BE2C (cell line): Measurements from ENCODE around the gene CLSTN3.

Experiments used
- DNase-seq: peaks from one replicate; pipeline ENCODE4 v3.0.0-alpha.2; 2020
- H3K27me3 ChIP-seq: fragments of 250-450 bp; sonication (Bioruptor Pico); 2 replicates; pipeline ENCODE4 v1.5.1; 2020; ENCODE audit warnings: mild to moderate bottlenecking
- H3K36me3 ChIP-seq: fragments of 250-450 bp; sonication (Bioruptor Pico); 2 replicates; pipeline ENCODE4 v1.5.1; 2020; ENCODE audit warnings: mild to moderate bottlenecking
- H3K4me1 ChIP-seq: fragments of 250-450 bp; sonication (Bioruptor Pico); 2 replicates; pipeline ENCODE4 v1.5.1; 2020
- H3K4me3 ChIP-seq: 2 replicates; pipeline ENCODE4 v1.5.1; 2011; ENCODE audit warnings: low read depth, low read length
- H3K9me3 ChIP-seq: fragments of 250-450 bp; sonication (Bioruptor Pico); 2 replicates; pipeline ENCODE4 v1.5.1; 2020
- TF ChIP-seq, protein P1 (sequence below): IDR thresholded peaks from 2 replicates; pipeline ENCODE4 v1.5.1; 2012; ENCODE audit warnings: mild to moderate bottlenecking, low read depth, low read length

Gene CLSTN3

DNA sequence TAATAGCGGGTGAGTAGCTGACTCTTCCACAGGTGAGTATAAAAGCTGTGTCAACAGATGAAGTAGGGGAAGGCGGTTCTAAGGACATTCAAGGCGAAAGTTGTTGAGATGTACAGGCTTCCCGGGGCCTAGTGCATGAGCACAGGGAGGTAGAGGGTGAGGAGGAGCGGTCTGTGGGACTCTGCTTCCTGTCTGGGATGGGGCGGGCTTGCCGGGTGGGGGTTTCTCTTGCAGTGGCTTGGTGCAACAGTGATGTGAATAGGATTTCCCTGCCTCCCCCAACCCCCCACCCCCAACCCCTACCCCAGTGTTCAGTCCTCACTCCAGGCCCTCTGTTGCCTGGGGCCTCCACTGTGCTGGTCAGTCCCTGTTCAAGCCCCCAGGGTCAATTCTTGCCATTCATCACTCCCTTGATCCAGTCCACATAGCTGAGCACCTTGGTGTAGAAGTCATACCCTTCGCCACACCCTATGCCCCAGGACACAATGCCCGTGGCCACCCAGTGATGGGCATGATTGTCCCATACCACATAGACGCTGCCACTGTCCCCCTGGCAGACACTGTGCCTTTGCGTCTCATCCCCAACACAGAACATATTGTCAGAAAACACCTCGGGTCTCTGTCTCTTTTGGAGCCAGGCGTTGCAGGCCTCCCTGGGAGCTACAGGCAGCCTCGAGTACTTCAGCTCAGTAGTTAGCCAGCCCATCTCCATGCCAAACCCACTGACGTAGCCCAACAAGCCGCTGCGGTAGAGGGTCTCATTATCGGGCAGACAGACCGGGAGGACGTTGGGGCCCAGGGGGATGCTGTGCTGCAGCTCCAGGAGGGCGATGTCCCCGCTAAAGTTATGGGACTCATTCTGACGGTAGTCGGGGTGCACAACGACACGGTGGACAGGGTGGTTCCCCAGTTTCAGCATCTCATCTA lies 33.9 kb upstream of the CLSTN3 start:
- H3K27me3 ChIP-seq: peaks cover 31% of the 10 kb centered on the region
- TF ChIP-seq, protein P1, sequence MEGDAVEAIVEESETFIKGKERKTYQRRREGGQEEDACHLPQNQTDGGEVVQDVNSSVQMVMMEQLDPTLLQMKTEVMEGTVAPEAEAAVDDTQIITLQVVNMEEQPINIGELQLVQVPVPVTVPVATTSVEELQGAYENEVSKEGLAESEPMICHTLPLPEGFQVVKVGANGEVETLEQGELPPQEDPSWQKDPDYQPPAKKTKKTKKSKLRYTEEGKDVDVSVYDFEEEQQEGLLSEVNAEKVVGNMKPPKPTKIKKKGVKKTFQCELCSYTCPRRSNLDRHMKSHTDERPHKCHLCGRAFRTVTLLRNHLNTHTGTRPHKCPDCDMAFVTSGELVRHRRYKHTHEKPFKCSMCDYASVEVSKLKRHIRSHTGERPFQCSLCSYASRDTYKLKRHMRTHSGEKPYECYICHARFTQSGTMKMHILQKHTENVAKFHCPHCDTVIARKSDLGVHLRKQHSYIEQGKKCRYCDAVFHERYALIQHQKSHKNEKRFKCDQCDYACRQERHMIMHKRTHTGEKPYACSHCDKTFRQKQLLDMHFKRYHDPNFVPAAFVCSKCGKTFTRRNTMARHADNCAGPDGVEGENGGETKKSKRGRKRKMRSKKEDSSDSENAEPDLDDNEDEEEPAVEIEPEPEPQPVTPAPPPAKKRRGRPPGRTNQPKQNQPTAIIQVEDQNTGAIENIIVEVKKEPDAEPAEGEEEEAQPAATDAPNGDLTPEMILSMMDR: no peak
- H3K4me1 ChIP-seq: no peaks in the 10 kb centered on the region
- no peaks in the 10 kb centered on the region for H3K9me3 ChIP-seq
- DNase-seq: no peak
- H3K36me3 ChIP-seq: no peaks in the 10 kb centered on the region
- H3K4me3 ChIP-seq: no peak overlapping the region

DNA sequence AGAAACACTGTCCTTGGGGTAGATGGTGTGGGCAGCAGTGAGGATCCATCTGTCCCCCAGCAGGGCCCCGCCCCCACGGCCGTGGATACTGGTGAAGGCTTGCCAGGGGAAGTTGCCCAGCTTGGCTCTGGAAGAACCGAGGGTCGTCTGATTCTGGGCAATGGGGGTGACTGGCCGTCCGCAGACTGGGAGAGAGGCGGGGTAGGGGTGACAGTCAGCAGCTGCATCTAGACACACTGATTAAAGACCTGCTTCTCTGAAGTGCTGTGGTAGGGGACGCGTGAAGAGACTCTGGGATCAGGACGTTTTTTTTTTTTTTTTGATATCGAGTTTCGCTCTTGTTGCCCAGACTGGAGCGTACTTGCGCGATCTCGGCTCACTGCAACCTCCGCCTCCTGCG lies 33.2 kb upstream of the CLSTN3 start:
- no peak overlapping the region for H3K4me3 ChIP-seq
- H3K4me1 ChIP-seq: no peaks in the 10 kb centered on the region
- H3K27me3 ChIP-seq: peaks cover 31% of the 10 kb centered on the region
- H3K36me3 ChIP-seq: no peaks in the 10 kb centered on the region
- TF ChIP-seq, protein P1: no peak
- no peaks in the 10 kb centered on the region for H3K9me3 ChIP-seq
- no peak for DNase-seq

DNA sequence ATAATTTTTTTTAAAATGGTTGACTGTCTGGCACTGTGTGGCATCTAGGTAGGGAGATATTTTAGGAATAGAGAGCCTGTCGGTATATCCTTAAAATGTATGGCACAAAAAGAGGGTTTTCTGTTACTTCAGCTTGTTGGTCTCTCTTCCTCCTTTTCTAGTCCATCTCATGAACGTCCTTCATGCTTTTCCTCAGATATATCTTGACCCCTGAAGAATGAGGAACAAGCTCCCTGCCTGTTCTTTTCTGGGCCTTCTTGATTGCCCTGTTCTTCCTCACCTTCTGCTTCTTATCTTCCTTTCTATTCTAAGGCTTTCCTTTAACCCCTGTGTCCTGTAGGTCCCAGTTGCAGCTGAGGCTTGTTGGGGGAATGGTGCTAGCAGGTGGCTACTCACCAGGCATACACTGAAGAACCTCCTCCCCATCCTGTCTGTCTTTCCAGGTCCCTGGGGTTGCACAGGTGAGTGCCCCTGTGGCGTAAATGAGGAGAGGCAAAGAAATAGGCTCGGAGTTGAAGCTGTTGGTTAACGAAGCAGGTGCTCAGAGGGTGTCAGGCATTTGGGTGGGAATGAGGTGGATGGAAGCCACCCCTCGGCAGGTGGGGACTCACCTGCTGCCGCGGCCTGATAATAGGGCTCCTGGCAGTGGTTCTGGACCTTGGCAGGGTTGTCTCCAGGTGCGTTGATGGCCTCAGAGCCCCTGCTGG lies 30.7 kb upstream of the CLSTN3 start:
- peaks cover 35% of the 10 kb centered on the region for H3K27me3 ChIP-seq
- H3K36me3 ChIP-seq: no peaks in the 10 kb centered on the region
- no peak overlapping the region for H3K4me3 ChIP-seq
- no peaks in the 10 kb centered on the region for H3K9me3 ChIP-seq
- no peaks in the 10 kb centered on the region for H3K4me1 ChIP-seq
- TF ChIP-seq, protein P1: no peak
- no peak for DNase-seq

DNA sequence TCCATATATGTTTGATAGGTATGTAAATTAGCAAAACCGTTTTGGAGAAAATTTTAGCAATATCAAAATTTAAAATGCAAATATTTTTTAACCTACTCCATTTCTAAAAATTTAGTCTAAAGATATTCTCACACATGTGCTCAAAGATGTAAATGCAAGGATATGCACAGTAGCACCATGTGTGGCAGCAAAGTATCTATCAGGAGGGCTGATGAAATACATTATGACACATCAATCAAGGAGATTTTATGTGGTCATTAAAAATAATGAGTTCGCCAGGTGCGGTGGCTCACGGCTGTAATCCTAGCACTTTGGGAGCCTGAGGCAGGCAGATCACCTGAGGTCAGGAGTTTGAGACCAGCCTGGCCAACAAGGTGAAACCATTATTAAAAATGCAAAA lies 29.9 kb upstream of the CLSTN3 start:
- H3K27me3 ChIP-seq: peaks cover 35% of the 10 kb centered on the region
- TF ChIP-seq, protein P1: no peak
- H3K36me3 ChIP-seq: no peaks in the 10 kb centered on the region
- H3K4me3 ChIP-seq: no peak overlapping the region
- no peaks in the 10 kb centered on the region for H3K4me1 ChIP-seq
- H3K9me3 ChIP-seq: no peaks in the 10 kb centered on the region
- no peak for DNase-seq

DNA sequence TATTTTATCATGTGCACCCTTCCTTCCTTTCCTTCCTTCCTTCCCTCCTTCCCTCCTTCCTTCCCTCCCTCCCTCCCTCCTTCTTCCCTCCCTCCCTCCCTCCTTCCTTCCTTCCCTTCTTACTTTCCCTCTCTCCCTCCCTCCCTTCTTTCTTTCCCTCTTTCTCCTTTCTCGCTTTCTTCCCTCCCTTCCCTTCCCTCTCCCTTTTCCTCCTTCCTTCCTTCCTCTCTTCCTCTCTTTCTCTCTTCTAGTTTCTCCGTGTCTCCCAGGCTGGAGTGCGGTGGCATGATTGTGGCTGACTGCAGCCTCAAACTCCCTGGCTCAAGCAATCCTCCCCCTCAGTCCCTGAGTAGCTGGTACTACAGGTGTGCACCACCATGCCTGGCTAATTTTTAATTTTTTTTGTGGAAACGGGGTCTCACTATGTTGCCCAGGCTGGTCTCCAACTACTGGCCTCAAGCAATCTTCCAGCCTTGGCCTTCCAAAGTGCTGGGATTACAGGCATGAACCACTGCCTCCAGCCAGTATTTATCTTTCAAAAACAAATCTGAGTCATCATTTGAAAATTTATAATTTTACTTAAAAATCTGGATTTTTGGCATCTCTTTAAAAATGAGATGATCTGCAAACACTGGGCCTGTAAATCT lies 29.0 kb upstream of the CLSTN3 start:
- Histone ChIP-seq H3K36me3 (no peaks in the 10 kb centered on the region), H3K9me3 (no peaks in the 10 kb centered on the region), H3K27me3 (peaks cover 35% of the 10 kb centered on the region), H3K4me3 (no peak overlapping the region), H3K4me1 (no peaks in the 10 kb centered on the region)
- TF ChIP-seq, protein P1: no peak
- no peak for DNase-seq
